Limb (tissue), 2 donors: ENCODE measurements around the gene WTIP.
"Not testable (repeated sequence)": the region's sequence is repeated elsewhere in the genome, so short reads cannot be mapped to it uniquely, and the experiment has no call there.

ENCODE experiments used
- DNase-seq, 2 donors: peaks; one replicate each; pipeline ENCODE4 v3.0.0-alpha.2; 2016; ENCODE audit errors: extremely low spot score in 2 of 2

The WTIP gene

DNA sequence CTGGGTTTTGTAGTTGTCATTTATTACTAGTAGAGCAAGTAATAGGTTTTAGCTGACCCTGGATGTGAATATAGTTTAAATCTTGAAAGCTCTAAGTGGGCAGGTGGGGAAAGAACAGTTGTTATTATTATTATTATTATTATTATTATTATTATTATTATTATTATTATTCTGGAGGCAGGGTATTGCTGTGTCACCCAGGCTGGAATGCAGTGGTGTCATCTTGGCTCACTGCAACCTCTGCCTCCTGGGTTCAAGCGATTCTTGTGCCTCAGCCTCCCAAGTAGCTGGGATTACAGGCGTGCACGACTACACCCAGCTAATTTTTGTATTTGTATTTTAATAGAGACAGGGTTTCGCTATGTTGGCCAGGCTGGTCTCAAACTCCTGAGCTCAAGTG lies 3.1 kb upstream of the WTIP start:
- not testable (repeated sequence) for DNase-seq

DNA sequence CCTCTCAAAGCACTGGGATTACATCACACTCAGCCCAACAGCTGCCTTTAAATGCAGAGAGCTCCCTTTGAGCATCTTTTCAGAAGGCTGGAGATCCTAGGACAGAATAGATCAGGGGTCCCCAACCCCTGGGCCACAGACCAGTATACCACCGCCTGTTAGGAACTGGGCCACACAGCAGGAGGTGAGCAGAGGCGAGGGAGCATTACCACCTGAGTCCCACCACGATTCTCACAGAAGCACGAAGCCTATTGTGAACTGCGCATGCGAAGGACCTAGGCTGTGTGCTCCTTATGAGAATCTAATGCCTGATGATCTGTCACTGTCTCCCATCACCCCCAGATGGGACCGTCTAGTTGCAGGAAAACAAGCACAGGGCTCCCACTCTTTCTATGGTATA lies 2.2 kb upstream of the WTIP start:
- DNase-seq, result no peak

DNA sequence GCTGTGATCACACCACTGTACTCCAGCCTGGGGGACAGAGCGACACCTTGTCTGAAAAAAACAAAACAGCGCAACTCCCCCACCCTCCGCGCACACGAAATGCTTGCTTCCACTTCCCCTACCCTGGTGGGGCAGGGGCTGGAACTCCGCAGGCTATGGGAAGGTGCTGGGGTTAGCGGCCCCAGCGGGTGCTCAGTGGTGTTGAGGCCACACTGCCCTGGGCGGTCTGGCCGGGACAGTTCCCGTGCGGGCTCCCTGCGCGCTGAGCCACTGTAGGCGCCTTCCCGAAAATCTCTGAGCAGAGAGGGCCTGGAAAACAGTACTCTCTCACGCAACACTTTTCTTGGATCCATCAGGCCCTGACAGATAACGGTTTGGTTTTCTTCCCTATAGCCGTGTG lies 1.1 kb upstream of the WTIP start:
- DNase-seq, result no peak

DNA sequence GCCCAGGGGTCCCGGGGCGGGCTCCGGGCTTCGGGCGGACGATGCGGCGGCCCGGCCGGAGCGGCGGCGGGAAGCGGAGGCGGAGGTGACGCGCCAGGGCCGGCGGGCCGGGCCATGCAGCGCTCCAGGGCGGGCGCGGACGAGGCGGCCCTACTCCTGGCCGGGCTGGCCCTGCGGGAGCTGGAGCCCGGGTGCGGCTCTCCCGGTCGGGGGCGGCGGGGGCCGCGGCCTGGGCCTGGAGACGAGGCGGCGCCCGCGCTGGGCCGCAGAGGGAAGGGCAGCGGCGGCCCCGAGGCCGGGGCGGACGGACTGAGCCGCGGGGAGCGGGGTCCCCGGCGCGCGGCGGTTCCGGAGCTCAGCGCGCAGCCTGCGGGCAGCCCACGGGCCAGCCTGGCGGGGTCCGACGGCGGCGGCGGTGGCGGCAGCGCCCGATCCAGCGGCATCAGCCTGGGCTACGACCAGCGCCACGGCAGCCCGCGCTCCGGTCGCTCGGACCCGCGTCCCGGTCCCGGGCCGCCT lies 362 bp downstream of the WTIP start:
- DNase-seq, result peak in 1 of 2 donors; percentile 70

DNA sequence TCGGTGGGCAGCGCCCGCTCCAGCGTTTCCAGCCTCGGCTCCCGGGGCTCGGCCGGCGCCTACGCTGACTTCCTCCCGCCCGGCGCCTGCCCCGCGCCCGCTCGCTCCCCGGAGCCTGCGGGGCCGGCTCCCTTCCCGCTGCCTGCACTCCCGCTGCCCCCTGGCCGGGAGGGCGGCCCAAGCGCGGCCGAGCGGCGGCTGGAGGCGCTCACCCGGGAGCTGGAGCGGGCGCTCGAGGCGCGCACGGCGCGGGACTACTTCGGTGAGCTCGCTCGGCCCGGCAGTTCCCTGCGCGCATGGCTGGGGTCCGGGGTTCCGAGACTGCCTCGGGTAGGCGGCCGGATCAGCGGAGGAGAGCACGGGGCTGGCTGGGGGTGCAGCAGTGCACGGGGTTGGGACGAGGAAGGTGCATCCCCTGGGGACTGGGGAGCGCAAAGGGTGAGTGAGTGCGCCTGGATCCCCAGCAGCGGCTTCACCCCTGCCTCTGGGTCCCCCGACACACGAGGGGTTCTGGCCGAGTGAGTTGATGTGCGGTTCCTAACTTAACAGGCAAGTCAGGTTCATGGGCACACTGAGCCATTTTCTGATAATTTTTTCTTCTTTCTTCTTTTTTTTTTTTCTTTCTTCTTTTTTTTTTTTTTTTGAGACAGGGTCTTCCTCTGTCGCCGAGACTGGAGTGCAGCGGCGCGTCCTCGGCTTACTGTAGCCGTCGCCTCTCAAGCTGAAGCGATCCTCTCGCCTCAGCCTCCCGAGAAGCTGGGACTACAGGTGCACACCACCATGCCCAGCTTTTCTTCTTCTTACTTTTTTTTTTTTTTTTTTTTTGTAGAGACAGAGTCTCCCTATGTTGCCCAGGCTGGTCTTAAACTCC lies 1.1 kb downstream of the WTIP start:
- peak in 1 of 2 donors; percentile 73 for DNase-seq

DNA sequence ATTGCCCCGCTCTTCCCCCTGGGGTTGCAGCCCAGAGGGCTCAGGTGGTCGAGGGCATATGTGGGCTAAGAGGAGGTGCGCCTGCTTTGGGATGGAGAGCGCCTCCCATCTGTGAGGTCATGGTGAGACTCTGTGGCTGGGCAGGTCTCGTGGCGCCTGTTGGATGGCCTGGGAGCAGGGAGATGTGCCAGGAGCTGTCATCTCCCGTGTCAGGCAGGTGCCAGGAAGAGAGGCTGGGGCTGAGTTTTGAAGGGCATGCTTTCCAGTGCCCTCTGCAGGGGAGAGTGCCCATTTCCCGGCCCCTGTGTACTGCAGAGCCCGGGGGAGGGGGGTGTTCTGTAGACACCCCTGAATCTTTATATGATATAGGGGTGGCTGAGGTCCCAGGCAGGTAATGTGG lies 2.8 kb downstream of the WTIP start:
- no peak for DNase-seq

DNA sequence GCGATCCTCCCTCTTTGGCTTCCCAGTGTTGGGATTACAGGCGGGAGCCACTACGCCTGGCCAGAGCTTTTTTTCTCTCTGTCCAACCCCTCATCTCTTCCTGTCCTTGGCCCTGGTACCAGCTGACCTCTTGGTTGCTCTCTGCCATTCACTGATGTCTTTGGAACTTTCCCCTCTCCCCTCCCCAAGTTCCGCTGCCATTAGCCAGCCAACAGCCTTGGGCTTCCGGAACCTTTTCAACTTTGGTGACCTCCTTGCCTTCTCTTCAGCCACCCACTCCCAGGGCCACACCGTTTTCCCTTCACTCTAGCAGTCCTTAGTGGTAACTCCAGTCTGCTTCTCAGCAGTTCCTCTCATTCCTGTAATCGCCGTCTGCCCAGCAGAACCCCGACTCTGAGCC lies 4.3 kb downstream of the WTIP start:
- DNase-seq, result no peak

DNA sequence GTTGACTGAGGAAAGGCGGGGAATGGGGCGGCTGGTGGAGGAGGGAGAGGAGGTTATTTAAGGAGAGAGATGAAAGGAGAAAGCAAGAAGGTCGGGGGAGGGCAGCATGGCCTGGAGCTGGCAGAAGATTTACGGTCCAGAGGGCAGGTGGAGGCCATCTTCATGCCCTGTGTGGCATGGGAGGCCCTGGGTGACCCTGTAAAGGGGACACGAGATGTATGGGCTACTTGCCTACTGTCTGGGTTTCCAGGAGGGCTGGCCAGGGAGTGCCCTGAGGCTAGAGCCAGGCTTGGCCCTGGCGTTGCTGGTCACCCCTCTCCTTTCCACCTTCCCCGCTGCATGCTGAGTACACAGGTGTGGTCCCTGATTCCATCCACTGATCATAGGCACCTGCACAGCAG lies 6.1 kb downstream of the WTIP start:
- no peak for DNase-seq

DNA sequence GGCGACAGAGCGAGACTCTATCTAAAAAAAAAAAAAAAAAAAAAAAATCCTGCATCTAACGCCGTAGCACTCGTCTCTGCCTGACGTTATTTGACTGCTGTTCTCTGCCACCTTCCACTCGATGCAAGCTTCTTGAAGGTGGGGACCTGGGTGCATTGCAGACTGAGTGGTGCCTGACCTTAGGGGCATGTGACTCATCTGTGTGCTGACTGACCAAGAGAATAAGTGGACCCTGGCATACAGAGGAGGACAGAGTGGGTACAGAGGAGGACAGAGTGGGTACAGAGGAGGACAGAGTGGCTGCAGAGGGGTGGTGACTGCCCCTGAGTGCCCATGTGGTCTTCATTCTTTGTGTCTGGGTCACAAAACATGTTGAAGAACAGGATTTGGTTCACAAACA lies 7.6 kb downstream of the WTIP start:
- no peak for DNase-seq

DNA sequence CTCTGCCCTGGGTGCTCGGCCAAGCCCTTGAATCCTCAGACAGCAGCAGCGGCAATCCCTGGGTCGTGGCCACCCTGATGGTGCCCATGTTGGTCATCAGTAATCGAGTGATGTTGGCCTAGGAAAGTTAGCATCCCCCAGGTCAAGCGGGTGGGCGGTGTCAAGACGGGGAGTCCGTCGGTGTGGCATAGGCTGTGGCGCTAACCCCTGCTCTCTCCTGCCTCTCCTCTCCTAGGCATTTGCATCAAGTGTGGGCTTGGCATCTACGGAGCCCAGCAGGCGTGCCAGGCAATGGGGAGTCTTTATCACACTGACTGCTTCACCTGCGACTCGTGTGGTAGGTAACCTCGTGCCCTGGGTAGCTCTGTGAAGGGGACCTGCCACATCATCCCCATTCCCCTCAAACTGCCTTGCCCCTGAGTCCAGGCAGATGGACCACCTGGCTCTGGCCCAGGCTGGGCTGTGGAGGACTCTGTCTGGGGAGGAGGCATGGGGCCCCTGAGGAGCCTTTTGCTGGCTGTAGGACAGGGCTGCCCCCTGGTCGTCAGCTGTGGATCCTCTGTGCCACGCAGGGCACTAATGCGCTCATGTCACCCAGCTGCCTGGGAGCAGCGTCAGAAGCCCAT lies 8.7 kb downstream of the WTIP start:
- DNase-seq, result no peak

DNA sequence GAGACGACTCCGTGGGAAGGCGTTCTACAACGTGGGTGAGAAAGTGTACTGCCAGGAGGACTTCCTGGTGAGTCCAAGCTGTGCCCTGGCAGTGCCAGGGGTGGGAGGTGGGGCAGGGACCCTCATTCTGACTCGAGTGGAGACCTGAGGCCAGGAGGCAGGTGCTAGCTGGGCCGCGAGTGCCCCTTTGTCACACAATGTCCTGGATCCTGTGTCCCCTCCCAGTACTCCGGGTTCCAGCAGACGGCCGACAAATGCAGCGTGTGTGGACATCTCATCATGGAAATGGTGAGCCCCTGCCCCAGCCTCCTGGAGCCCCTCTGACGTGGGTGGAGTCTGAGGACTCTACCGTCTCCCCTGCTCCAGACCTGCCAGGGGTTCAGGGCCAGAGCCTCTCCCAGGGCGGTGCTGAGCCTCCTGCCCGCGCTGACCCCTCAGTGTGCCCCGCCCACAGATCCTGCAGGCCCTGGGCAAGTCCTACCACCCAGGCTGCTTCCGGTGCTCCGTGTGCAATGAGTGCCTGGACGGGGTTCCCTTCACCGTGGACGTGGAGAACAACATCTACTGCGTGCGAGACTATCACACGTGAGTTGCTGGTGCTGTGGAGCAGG lies 11.6 kb downstream of the WTIP start:
- no peak for DNase-seq

DNA sequence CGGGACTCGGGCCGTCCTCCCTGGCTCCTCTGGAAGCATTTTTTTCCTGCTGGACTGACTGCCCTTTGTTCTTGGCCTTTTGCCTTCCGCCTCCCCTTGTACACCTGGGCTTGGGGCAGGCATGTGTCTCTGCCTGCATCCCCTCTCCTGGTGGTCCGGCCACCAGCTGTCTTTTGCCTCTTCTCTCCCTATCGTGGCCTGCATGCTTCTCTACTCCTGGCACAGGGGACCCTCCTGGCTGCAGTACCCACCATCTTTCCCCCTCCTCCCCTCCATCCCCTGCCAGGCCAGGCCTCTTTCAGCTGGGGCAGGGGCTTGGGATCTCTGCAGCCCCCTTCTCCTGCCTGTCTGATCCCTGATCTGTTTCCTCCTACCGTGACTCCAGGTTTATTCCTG lies 12.1 kb downstream of the WTIP start:
- no peak for DNase-seq

DNA sequence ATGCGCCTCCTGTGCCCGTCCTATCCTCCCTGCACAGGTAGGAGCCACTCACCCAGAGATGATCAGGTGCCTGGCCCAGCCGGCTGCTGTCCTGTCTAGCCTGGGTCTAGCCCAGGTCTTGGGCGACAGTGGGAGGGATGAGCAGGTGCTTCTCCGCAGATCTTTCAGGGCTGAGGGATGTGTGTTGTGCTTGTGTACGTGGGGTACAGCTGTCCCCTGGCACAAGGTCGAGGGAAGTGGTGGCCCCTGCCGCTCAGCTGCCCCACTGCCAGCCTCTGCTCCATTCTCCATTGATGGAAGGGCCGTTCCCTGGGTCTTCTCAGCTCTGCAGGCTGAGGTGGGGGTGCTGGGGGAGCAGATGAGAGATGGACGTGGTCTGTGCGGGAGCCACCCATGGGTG lies 13.0 kb downstream of the WTIP start:
- no peak for DNase-seq

DNA sequence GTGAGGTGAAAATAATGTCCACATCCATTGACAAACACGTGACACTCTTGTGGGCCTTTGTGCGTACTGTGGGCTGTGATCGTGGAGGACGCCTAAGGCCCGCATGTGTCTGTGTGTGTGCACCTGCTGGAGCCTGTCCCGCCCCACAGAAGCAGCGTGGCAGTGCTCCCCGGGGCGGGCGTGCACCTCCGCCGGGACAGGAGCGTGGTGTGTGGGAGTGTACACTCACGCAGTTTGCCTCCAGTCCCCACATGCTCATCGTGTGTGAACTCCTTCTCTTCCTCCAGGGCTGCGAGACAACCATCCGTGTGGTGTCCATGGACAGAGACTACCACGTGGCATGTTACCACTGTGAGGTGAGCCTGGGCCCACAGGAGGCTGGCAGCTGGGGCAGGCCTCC lies 13.9 kb downstream of the WTIP start:
- no peak for DNase-seq

DNA sequence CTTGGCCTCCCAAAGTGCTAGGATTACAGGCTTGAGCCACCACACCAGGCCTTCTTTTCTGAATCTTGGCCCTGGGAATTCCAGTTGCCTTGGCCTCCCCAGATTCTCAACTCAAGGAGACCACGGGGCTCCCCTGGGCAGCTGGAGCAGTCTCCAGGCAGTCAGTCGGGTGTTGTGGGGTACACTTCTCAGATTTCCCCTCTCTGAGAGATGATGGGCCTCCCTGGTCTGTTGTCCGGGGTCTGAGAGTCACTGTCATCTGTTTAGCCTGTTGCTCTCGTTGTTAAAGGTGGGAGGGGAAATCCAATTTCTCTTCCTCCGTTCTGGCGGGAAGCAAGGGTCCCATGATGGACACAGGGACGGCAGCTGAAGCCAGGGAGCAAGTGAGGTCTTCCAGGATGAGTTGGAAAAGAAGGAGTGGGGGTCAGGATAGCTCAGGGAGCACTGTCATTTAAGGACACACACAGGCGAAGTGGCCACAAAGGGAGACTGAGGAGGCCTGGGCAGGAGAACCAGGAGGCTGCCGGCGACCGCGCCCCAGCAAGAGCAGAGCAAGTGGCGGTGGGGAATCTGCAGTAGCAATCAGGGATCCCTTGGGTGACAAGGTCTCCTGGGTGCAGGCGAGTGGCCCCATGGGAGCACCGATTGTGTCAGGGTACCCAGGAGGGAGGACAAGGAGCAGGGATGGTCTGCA lies 15.7 kb downstream of the WTIP start:
- DNase-seq, result no peak

DNA sequence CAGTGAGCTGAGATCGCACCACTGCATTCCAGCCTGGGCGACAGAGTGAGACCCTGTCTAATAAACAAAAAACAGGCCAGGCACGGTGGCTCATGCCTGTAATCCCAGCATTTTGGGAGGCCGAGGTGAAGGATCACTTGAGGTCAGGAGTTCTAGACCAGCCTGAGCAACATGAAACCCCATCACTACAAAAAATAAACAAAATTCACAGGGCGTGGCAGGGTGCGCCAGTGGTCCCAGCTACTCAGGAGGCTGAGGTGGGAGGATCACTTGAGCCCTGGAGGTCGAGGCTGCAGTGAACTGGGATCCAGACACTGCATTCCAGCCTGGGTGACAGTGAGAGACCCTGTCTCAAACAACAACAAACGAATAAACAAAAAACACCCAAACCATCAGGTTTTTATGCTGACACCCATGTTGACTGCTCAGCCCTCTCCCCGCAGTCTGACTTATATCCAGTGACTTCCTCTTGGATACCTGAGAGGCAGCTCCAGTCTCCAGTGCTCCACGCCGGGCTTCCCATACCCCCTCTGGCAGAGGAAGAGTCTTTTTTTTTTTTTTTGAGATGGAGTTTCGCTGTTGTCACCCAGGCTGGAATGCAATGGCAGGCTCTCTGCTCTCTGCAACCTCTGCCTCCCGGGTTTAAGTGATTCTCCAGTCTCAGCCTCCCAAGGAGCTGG lies 17.7 kb downstream of the WTIP start:
- DNase-seq, result no peak

DNA sequence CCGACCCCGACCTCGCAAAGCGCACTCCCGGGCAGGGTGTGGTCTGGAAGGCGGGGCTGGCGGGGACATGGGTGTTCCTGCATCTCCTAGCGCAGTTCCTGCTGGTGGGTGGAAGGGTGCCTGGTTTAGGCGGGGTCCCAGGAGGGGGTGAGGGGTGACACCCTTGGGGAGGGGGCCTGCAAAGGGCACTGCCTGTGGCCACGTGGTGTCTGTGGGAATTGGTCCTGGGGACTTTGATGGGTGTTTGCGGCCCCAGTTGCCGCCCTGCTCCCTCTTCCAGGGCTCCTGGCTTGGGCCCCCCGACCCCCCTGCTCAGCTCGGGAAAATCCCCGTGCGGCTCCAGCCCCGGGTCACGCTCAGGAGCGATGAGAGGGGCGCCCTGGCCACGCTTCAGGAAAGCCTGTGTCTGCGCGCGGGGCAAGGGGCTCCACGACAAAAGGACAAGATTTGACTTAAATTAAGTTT lies 19.1 kb downstream of the WTIP start:
- DNase-seq, result peak in 1 of 2 donors; percentile 48

DNA sequence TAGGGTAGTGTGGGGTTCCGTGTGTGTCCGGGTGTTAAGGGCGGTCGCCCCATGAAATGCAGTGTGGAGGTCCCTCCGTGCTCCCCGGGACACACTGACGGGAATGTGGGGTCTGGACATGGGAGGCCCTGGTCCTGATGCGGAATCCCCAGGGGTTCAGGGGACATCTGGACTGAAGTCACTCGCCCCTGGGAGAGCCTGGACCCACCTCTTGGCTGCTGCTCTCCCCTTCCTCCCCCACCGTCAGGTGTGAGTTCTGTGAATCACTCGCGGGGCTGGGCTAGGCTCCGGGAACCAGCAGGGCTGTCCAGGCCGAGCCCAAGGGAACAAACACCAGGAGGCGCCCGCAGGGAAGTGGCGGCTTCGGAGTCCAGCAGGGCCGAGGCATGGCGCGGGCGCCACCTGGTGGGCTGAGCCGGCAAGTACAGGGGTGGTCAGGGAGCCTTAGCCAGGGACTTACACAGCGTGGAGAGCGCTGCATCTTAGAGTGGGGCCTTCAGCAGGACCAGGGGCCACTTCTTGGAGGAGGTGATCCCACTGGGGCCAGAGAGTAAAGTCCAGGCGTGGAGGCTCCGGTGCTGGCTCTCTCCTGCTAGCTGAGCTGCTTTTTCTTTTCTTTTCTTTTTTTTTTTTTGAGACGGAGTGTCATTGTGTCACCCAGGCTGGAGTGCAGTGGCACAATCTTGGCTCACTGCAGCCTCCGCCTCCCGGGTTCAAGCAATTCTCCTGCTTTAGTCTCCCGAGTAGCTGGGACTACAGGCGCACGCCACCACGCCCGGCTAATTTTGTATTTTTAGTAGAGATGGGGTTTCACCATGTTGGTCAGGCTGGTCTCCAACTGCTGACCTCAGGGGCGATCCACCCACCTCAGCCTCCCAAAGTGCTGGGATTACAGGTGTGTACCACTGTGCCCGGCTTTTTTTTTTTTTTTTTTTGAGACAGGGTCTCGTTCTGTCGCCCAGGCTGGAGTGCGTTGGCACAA lies 20.1 kb downstream of the WTIP start:
- DNase-seq, result peak; percentile 84 to 95

DNA sequence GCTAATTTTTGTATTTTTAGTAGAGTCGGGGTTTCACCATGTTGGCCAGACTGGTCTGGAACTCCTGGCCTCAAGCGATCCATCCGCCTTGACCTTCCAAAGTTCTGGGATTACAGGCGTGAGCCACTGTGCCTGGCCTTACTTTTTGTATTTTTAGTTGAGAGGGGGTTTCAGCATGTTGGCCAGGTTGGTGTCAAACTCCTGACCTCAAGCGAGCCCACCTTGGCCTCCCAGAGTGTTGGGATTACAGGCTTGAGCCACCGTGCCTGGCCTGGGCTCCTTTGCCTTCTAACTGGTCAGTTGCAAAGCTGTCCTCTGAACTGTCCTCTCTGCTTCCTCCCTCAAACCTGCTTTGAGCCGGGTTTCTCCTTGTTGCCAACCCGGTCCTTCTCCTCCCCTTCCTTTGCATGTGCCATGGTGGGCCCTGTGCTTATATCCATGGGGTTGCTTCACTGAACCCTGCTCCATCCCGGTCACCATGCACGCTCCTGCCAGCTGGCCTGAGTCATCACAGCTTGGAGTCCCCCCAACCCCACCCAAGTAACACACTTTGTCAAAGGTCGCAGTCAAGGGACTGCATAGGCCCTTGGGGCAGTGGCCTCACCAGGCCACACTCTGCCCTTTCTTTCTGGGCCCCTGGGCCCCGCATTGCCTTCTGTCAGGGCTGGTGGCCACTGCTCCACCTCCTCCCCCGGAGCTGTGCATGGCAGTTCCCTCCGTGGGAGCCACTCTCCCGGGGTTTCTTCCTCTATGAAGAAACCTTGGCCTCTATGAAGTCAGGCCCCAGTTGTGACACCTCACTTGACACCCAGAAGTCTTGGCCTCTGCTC lies 21.2 kb downstream of the WTIP start:
- DNase-seq, result no peak
